Kasumi-1 (cell line): ENCODE results near the gene ZDHHC8.

Experiments used
- DNase-seq, 2 experiments: peaks; one replicate each; lab custom pipeline; 2025; lab: John Stamatoyannopoulos, UW

ZDHHC8 gene

GRCh38 chr22:20130319-20130718 is 1.3 kb upstream of the ZDHHC8 start:
- no peak for DNase-seq

GRCh38 chr22:20130731-20131596 is 640 bp upstream of the ZDHHC8 start:
- DNase-seq: peak; percentile 55 to 68

- no peak for DNase-seq
Measured at GRCh38 chr22:20131859-20132685, 468 bp downstream of the ZDHHC8 start.

- DNase-seq: no peak
Measured at GRCh38 chr22:20132686-20133246, 1.2 kb downstream of the ZDHHC8 start.

GRCh38 chr22:20133930-20134549 is 2.4 kb downstream of the ZDHHC8 start:
- no peak for DNase-seq

- DNase-seq: no peak
Measured at GRCh38 chr22:20135265-20135664, 3.7 kb downstream of the ZDHHC8 start.

GRCh38 chr22:20135806-20136602 is 4.4 kb downstream of the ZDHHC8 start:
- DNase-seq: no peak

GRCh38 chr22:20136603-20136873 is 4.9 kb downstream of the ZDHHC8 start:
- DNase-seq: no peak

- no peak for DNase-seq
Measured at GRCh38 chr22:20137113-20137512, 5.5 kb downstream of the ZDHHC8 start.

- no peak for DNase-seq
Measured at GRCh38 chr22:20137671-20138416, 6.2 kb downstream of the ZDHHC8 start.

- no peak for DNase-seq
Measured at GRCh38 chr22:20138417-20138738, 6.8 kb downstream of the ZDHHC8 start.

GRCh38 chr22:20138868-20139267 is 7.3 kb downstream of the ZDHHC8 start:
- DNase-seq: no peak

GRCh38 chr22:20139391-20140106 is 7.9 kb downstream of the ZDHHC8 start:
- DNase-seq: no peak

- no peak for DNase-seq
Measured at GRCh38 chr22:20140107-20140445, 8.5 kb downstream of the ZDHHC8 start.

GRCh38 chr22:20140521-20140964 is 8.9 kb downstream of the ZDHHC8 start:
- DNase-seq: no peak

GRCh38 chr22:20141186-20142077 is 9.8 kb downstream of the ZDHHC8 start:
- DNase-seq: no peak

GRCh38 chr22:20142711-20143621 is 11.4 kb downstream of the ZDHHC8 start:
- no peak for DNase-seq

GRCh38 chr22:20143883-20144665 is 12.5 kb downstream of the ZDHHC8 start:
- DNase-seq: no peak
